ENCODE data around the gene SAA2.
"Not testable (repeated sequence)": the region's sequence is repeated elsewhere in the genome, so short reads cannot be mapped to it uniquely, and the experiment has no call there.

The SAA2 gene

GRCh38 chr11:18248561-18248960, at the start of gene SAA2:
Gene SAA2 (minus strand): TSS chr11:18248668. CDS start chr11:18248011, 657 bp downstream.
- no peak for DNase-seq

- no peak for DNase-seq
These were observed 46.8 kb upstream of the SAA2 start for GRCh38 chr11:18295316-18295715.

GRCh38 chr11:18294862-18295261, 46.4 kb upstream of the SAA2 start:
- DNase-seq, result no peak

- DNase-seq, result no peak
These were observed 40.4 kb upstream of the SAA2 start for GRCh38 chr11:18288911-18289310.

- no peak for DNase-seq
These were observed 37.4 kb upstream of the SAA2 start for GRCh38 chr11:18285841-18286240.

GRCh38 chr11:18282626-18283025, 34.2 kb upstream of the SAA2 start:
- DNase-seq, result no peak

- DNase-seq, result no peak
These were observed 32.1 kb upstream of the SAA2 start for GRCh38 chr11:18280438-18281045.

GRCh38 chr11:18277565-18278271, 29.2 kb upstream of the SAA2 start:
- no peak for DNase-seq

GRCh38 chr11:18271206-18271605, 22.7 kb upstream of the SAA2 start:
- no peak for DNase-seq

- no peak for DNase-seq
These were observed 21.6 kb upstream of the SAA2 start for GRCh38 chr11:18270102-18270501.

GRCh38 chr11:18269252-18269651, 20.8 kb upstream of the SAA2 start:
- not testable (repeated sequence) for DNase-seq

GRCh38 chr11:18267335-18268133, 19.1 kb upstream of the SAA2 start:
- DNase-seq, result not testable (repeated sequence)

GRCh38 chr11:18265949-18266348, 17.5 kb upstream of the SAA2 start, which contains the start of gene SAA1:
Gene SAA1 (plus strand): TSS chr11:18266264. CDS start chr11:18266888, 624 bp downstream.
- no peak for DNase-seq

GRCh38 chr11:18264677-18265555, 16.4 kb upstream of the SAA2 start:
- no peak for DNase-seq

- DNase-seq, result no peak
These were observed 15.6 kb upstream of the SAA2 start for GRCh38 chr11:18264035-18264434.

- DNase-seq, result not testable (repeated sequence)
These were observed 14.3 kb upstream of the SAA2 start for GRCh38 chr11:18262681-18263350.

- DNase-seq, result no peak
These were observed 13.3 kb upstream of the SAA2 start for GRCh38 chr11:18261721-18262120.

- DNase-seq, result no peak
These were observed 10.8 kb upstream of the SAA2 start for GRCh38 chr11:18259259-18259658.

- no peak for DNase-seq
These were observed 6.4 kb upstream of the SAA2 start for GRCh38 chr11:18254781-18255361.

- DNase-seq, result no peak
These were observed 5.4 kb upstream of the SAA2 start for GRCh38 chr11:18253778-18254338.

GRCh38 chr11:18253233-18253632, 4.8 kb upstream of the SAA2 start:
- no peak for DNase-seq

All from activated CD4-positive, alpha-beta T cell treated with anti-CD3 and anti-CD28 coated beads, Interleukin-2, amount 50 U/mL, for 1 hour (primary cell).